Astrocyte of the spinal cord (primary cell): ENCODE results near the gene MYO1E.

ENCODE experiments used
- DNase-seq: peaks from one replicate; pipeline ENCODE4 v3.0.0; 2011; ENCODE audit warnings: low read depth, low spot score
- H3K4me3 ChIP-seq: 2 replicates; pipeline ENCODE4 v1.5.1; 2011; ENCODE audit warnings: low read depth, mild to moderate bottlenecking, low read length, moderate library complexity
- CTCF ChIP-seq: IDR thresholded peaks from 2 replicates; pipeline ENCODE4 v1.5.1; 2012; ENCODE audit warnings: low read depth, mild to moderate bottlenecking, low read length, inconsistent platforms
- in situ Hi-C: cut with HindIII; loops from 2 replicates; pipeline ENCODE4 v1.10.0; 2017; ENCODE audit warnings: low sequenced_read_pairs

MYO1E gene

GRCh38 chr15:59366333-59367021 lies 6.2 kb downstream of the MYO1E start:
- in situ Hi-C loops: no loop called here

GRCh38 chr15:59364248-59364647 lies 8.4 kb downstream of the MYO1E start:
- no peak for DNase-seq
- in situ Hi-C loops: no loop called here
- H3K4me3 ChIP-seq: no peak overlapping the region
- no peak for TF ChIP-seq CTCF

More at GRCh38 chr15:59366333-59367021, 6.2 kb downstream of the MYO1E start:
- no peak for DNase-seq
- H3K4me3 ChIP-seq: no peak overlapping the region
- no peak for TF ChIP-seq CTCF

GRCh38 chr15:59362331-59362730 lies 10.3 kb downstream of the MYO1E start:
- no peak for DNase-seq
- in situ Hi-C loops: no loop called here
- H3K4me3 ChIP-seq: no peak overlapping the region
- TF ChIP-seq CTCF: no peak

- no peak overlapping the region for H3K4me3 ChIP-seq
- DNase-seq: peak; percentile 39
- no peak for TF ChIP-seq CTCF
- in situ Hi-C loops: no loop called here
Measured at GRCh38 chr15:59360896-59361295, 11.8 kb downstream of the MYO1E start.

- in situ Hi-C loops: no loop called here
- peak; percentile 48 for TF ChIP-seq CTCF
Measured at GRCh38 chr15:59360305-59360704, 12.4 kb downstream of the MYO1E start.

GRCh38 chr15:59355730-59356129 lies 16.9 kb downstream of the MYO1E start:
- no peak for DNase-seq
- no peak overlapping the region for H3K4me3 ChIP-seq
- no peak for TF ChIP-seq CTCF
- in situ Hi-C loops: no loop called here

More at GRCh38 chr15:59360305-59360704, 12.4 kb downstream of the MYO1E start:
- no peak overlapping the region for H3K4me3 ChIP-seq
- DNase-seq: no peak
